ENCODE data around the gene RSPH3.

The RSPH3 gene

GRCh38 chr6:158934157-158934556 is 65.8 kb downstream of the RSPH3 start:
- H3K4me3 ChIP-seq (ENCODE audit: low read length): no peak overlapping the region
- no peaks in the 10 kb centered on the region for H3K36me3 ChIP-seq (ENCODE audit: control insufficient read depth, insufficient read depth, low read length)
- H3K27ac ChIP-seq (ENCODE audit: low read depth, low read length): no peak overlapping the region
- H3K9ac ChIP-seq (ENCODE audit: low read length): no peak overlapping the region
- no peaks in the 10 kb centered on the region for H3K27me3 ChIP-seq (ENCODE audit: control insufficient read depth, insufficient read depth, low read length)
- no peaks in the 10 kb centered on the region for H3K4me1 ChIP-seq (ENCODE audit: control insufficient read depth, insufficient read depth, low read length)

GRCh38 chr6:158933079-158933595 is 66.9 kb downstream of the RSPH3 start:
- H3K27ac ChIP-seq (ENCODE audit: low read depth, low read length): no peak overlapping the region
- H3K27me3 ChIP-seq (ENCODE audit: control insufficient read depth, insufficient read depth, low read length): no peaks in the 10 kb centered on the region
- H3K9ac ChIP-seq (ENCODE audit: low read length): no peak overlapping the region
- H3K36me3 ChIP-seq (ENCODE audit: control insufficient read depth, insufficient read depth, low read length): no peaks in the 10 kb centered on the region
- no peak overlapping the region for H3K4me3 ChIP-seq (ENCODE audit: low read length)
- H3K4me1 ChIP-seq (ENCODE audit: control insufficient read depth, insufficient read depth, low read length): no peaks in the 10 kb centered on the region

- no peaks in the 10 kb centered on the region for H3K36me3 ChIP-seq (ENCODE audit: control insufficient read depth, insufficient read depth, low read length)
- H3K4me3 ChIP-seq (ENCODE audit: low read length): no peak overlapping the region
- no peaks in the 10 kb centered on the region for H3K4me1 ChIP-seq (ENCODE audit: control insufficient read depth, insufficient read depth, low read length)
- no peaks in the 10 kb centered on the region for H3K27me3 ChIP-seq (ENCODE audit: control insufficient read depth, insufficient read depth, low read length)
- H3K9ac ChIP-seq (ENCODE audit: low read length): no peak overlapping the region
- H3K27ac ChIP-seq (ENCODE audit: low read depth, low read length): no peak overlapping the region
Observed at GRCh38 chr6:158928068-158928467, 71.9 kb downstream of the RSPH3 start.

GRCh38 chr6:158926414-158926813 is 73.6 kb downstream of the RSPH3 start:
- no peaks in the 10 kb centered on the region for H3K4me1 ChIP-seq (ENCODE audit: control insufficient read depth, insufficient read depth, low read length)
- no peak overlapping the region for H3K27ac ChIP-seq (ENCODE audit: low read depth, low read length)
- H3K9ac ChIP-seq (ENCODE audit: low read length): no peak overlapping the region
- H3K4me3 ChIP-seq (ENCODE audit: low read length): no peak overlapping the region
- no peaks in the 10 kb centered on the region for H3K36me3 ChIP-seq (ENCODE audit: control insufficient read depth, insufficient read depth, low read length)
- H3K27me3 ChIP-seq (ENCODE audit: control insufficient read depth, insufficient read depth, low read length): no peaks in the 10 kb centered on the region

GRCh38 chr6:158924499-158925455 is 75.2 kb downstream of the RSPH3 start:
- Histone ChIP-seq H3K36me3 (ENCODE audit: control insufficient read depth, insufficient read depth, low read length) (no peaks in the 10 kb centered on the region), H3K4me3 (ENCODE audit: low read length) (no peak overlapping the region), H3K9ac (ENCODE audit: low read length) (no peak overlapping the region), H3K27ac (ENCODE audit: low read depth, low read length) (no peak overlapping the region), H3K4me1 (ENCODE audit: control insufficient read depth, insufficient read depth, low read length) (no peaks in the 10 kb centered on the region), H3K27me3 (ENCODE audit: control insufficient read depth, insufficient read depth, low read length) (no peaks in the 10 kb centered on the region)

- H3K9ac ChIP-seq (ENCODE audit: low read length): no peak overlapping the region
- no peaks in the 10 kb centered on the region for H3K4me1 ChIP-seq (ENCODE audit: control insufficient read depth, insufficient read depth, low read length)
- no peaks in the 10 kb centered on the region for H3K27me3 ChIP-seq (ENCODE audit: control insufficient read depth, insufficient read depth, low read length)
- H3K27ac ChIP-seq (ENCODE audit: low read depth, low read length): no peak overlapping the region
- no peaks in the 10 kb centered on the region for H3K36me3 ChIP-seq (ENCODE audit: control insufficient read depth, insufficient read depth, low read length)
- H3K4me3 ChIP-seq (ENCODE audit: low read length): no peak overlapping the region
Observed at GRCh38 chr6:158923805-158924498, 76.0 kb downstream of the RSPH3 start.
